ENCODE results near the gene PHTF2.

GRCh38 chr7:77887567-77887966, 89.0 kb downstream of the PHTF2 start:
- TF ChIP-seq TEAD4 (IDR thresholded peaks at IDR 0.05) (no peak), NFIC (IDR thresholded peaks at IDR 0.05) (no peak), MAX (IDR thresholded peaks at IDR 0.05) (no peak), CREB1 (IDR thresholded peaks at IDR 0.05; ENCODE audit: low read depth) (no peak)
